ENCODE measurements around the gene IQCM.

Gene IQCM

GRCh38 chr4:149499726-149500125 lies 315.9 kb downstream of the IQCM start:
- Histone ChIP-seq H3K4me3 (ENCODE audit: low read depth, low read length) (no peak overlapping the region), H3K4me1 (ENCODE audit: control insufficient read depth, insufficient read depth, low read length) (no peaks in the 10 kb centered on the region), H3K36me3 (ENCODE audit: control insufficient read depth in 2 of 2, insufficient read depth in 1 of 2, low read length in 2 of 2) (no peaks in the 10 kb centered on the region), H3K9me3 (ENCODE audit: control insufficient read depth, insufficient read depth, low read depth, low read length) (no peaks in the 10 kb centered on the region), H3K27ac (ENCODE audit: extremely low read depth, low read depth, low read length) (no peak overlapping the region)
- ChIA-PET CTCF (no interaction called here), POLR2A (no interaction called here)
- TF ChIP-seq ZNF629 (tag by site-specific recombination; IDR thresholded peaks at IDR 0.05) (no peak), WT1 (tag by site-specific recombination; IDR thresholded peaks at IDR 0.05) (no peak), ZSCAN16 (tag by site-specific recombination; IDR thresholded peaks at IDR 0.05) (no peak), ZNF24 (tag by site-specific recombination; IDR thresholded peaks at IDR 0.05) (no peak), ZNF670 (tag by site-specific recombination; IDR thresholded peaks at IDR 0.05; ENCODE audit: low read depth) (no peak), ZNF48 (tag by site-specific recombination; IDR thresholded peaks at IDR 0.05) (no peak), AEBP2 (tag by site-specific recombination; IDR thresholded peaks at IDR 0.05; ENCODE audit: borderline replicate concordance) (no peak), HOXA7 (CRISPR knock-in tag; IDR thresholded peaks at IDR 0.05; ENCODE audit: borderline replicate concordance) (no peak), MZF1 (tag by site-specific recombination; IDR thresholded peaks at IDR 0.05; ENCODE audit: borderline replicate concordance) (no peak), SALL2 (tag by site-specific recombination; IDR thresholded peaks at IDR 0.05; ENCODE audit: borderline replicate concordance) (no peak), ZNF473 (tag by site-specific recombination; IDR thresholded peaks at IDR 0.05) (no peak), REPIN1 (tag by site-specific recombination; IDR thresholded peaks at IDR 0.05; ENCODE audit: low read depth) (no peak), ZNF596 (tag by site-specific recombination; IDR thresholded peaks at IDR 0.05) (no peak), ZNF274 (IDR thresholded peaks at IDR 0.05; ENCODE audit: low read length) (no peak), ZNF274 (tag by site-specific recombination; IDR thresholded peaks at IDR 0.05; ENCODE audit: borderline replicate concordance) (no peak)
- TF ChIP-seq, protein P1, sequence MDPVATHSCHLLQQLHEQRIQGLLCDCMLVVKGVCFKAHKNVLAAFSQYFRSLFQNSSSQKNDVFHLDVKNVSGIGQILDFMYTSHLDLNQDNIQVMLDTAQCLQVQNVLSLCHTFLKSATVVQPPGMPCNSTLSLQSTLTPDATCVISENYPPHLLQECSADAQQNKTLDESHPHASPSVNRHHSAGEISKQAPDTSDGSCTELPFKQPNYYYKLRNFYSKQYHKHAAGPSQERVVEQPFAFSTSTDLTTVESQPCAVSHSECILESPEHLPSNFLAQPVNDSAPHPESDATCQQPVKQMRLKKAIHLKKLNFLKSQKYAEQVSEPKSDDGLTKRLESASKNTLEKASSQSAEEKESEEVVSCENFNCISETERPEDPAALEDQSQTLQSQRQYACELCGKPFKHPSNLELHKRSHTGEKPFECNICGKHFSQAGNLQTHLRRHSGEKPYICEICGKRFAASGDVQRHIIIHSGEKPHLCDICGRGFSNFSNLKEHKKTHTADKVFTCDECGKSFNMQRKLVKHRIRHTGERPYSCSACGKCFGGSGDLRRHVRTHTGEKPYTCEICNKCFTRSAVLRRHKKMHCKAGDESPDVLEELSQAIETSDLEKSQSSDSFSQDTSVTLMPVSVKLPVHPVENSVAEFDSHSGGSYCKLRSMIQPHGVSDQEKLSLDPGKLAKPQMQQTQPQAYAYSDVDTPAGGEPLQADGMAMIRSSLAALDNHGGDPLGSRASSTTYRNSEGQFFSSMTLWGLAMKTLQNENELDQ (tag by site-specific recombination; IDR thresholded peaks at IDR 0.05; ENCODE audit: low read depth), result no peak
- TF ChIP-seq, protein P2, sequence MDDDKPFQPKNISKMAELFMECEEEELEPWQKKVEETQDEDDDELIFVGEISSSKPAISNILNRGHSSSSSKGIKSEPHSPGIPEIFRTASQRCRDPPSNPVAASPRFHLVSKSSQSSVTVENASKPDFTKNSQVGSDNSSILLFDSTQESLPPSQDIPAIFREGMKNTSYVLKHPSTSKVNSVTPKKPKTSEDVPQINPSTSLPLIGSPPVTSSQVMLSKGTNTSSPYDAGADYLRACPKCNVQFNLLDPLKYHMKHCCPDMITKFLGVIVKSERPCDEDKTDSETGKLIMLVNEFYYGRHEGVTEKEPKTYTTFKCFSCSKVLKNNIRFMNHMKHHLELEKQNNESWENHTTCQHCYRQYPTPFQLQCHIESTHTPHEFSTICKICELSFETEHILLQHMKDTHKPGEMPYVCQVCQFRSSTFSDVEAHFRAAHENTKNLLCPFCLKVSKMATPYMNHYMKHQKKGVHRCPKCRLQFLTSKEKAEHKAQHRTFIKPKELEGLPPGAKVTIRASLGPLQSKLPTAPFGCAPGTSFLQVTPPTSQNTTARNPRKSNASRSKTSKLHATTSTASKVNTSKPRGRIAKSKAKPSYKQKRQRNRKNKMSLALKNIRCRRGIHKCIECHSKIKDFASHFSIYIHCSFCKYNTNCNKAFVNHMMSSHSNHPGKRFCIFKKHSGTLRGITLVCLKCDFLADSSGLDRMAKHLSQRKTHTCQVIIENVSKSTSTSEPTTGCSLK (tag by site-specific recombination; IDR thresholded peaks at IDR 0.05), result no peak

DNA sequence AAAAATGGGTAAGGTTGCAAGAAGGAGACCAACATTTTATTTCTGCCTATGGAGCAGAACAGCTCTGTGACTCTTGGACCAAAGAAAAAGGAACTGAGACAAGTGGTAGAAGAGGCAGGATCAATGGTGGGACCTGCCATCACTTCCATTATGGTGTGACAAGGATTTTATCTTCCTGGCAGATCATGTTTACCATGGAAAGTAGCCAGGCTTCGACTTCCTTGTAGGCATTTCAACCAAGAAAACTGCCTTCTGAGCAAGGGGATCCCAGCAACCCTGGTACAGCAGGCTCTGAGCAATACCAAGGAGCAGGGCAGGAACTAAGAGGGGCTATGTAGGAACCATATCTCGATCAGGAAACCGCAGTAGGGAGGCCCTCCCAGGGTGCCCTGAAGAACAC lies 317.4 kb downstream of the IQCM start:
- H3K36me3 ChIP-seq (ENCODE audit: control insufficient read depth in 2 of 2, insufficient read depth in 1 of 2, low read length in 2 of 2), result no peaks in the 10 kb centered on the region
- no peaks in the 10 kb centered on the region for H3K9me3 ChIP-seq (ENCODE audit: control insufficient read depth, insufficient read depth, low read depth, low read length)
- H3K27ac ChIP-seq (ENCODE audit: extremely low read depth, low read depth, low read length), result no peak overlapping the region
- no peaks in the 10 kb centered on the region for H3K4me1 ChIP-seq (ENCODE audit: control insufficient read depth, insufficient read depth, low read length)
- ChIA-PET POLR2A (no interaction called here), CTCF (no interaction called here)
- H3K4me3 ChIP-seq (ENCODE audit: low read depth, low read length), result no peak overlapping the region
- TF ChIP-seq OVOL3 (tag by site-specific recombination; IDR thresholded peaks at IDR 0.05) (no peak), ZNF514 (tag by site-specific recombination; IDR thresholded peaks at IDR 0.05) (no peak), ZNF184 (tag by site-specific recombination; IDR thresholded peaks at IDR 0.05) (no peak), CTCF (tag by site-specific recombination; IDR thresholded peaks at IDR 0.05) (no peak), ZNF157 (tag by site-specific recombination; IDR thresholded peaks at IDR 0.05) (no peak), ZNF510 (tag by site-specific recombination; IDR thresholded peaks at IDR 0.05; ENCODE audit: insufficient replicate concordance) (no peak), ZNF529 (tag by site-specific recombination; IDR thresholded peaks at IDR 0.05; ENCODE audit: insufficient replicate concordance) (no peak), ZNF133 (tag by site-specific recombination; IDR thresholded peaks at IDR 0.05) (no peak), ZNF292 (tag by site-specific recombination; IDR thresholded peaks at IDR 0.05; ENCODE audit: borderline replicate concordance, low read depth) (no peak), ZNF140 (tag by site-specific recombination; IDR thresholded peaks at IDR 0.05) (no peak)
- TF ChIP-seq, protein P1 (tag by site-specific recombination; IDR thresholded peaks at IDR 0.05; ENCODE audit: low read depth), result no peak
